LNCaP clone FGC (cell line): ENCODE results near the gene PDGFB.

Experiments
- DNase-seq: peaks from one replicate; pipeline ENCODE4 v3.0.0-alpha.2; 2011; ENCODE audit warnings: low read depth
- H3K4me3 ChIP-seq: 2 replicates; pipeline ENCODE4 v1.5.1; 2011; ENCODE audit warnings: mild to moderate bottlenecking, low read depth, low read length, control low read depth
- TF ChIP-seq, protein P1 (sequence below): IDR thresholded peaks from 2 replicates; pipeline ENCODE4 v1.5.1; 2012; ENCODE audit warnings: mild to moderate bottlenecking; ENCODE audit not compliant: control insufficient read depth, insufficient read depth; ENCODE audit errors: extremely low read depth

PDGFB gene

GRCh38 chr22:39283322-39284141 lies 38.8 kb upstream of the PDGFB start:
- TF ChIP-seq, protein P1, sequence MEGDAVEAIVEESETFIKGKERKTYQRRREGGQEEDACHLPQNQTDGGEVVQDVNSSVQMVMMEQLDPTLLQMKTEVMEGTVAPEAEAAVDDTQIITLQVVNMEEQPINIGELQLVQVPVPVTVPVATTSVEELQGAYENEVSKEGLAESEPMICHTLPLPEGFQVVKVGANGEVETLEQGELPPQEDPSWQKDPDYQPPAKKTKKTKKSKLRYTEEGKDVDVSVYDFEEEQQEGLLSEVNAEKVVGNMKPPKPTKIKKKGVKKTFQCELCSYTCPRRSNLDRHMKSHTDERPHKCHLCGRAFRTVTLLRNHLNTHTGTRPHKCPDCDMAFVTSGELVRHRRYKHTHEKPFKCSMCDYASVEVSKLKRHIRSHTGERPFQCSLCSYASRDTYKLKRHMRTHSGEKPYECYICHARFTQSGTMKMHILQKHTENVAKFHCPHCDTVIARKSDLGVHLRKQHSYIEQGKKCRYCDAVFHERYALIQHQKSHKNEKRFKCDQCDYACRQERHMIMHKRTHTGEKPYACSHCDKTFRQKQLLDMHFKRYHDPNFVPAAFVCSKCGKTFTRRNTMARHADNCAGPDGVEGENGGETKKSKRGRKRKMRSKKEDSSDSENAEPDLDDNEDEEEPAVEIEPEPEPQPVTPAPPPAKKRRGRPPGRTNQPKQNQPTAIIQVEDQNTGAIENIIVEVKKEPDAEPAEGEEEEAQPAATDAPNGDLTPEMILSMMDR = no peak
- DNase-seq = no peak
- H3K4me3 ChIP-seq = no peak overlapping the region

DNA sequence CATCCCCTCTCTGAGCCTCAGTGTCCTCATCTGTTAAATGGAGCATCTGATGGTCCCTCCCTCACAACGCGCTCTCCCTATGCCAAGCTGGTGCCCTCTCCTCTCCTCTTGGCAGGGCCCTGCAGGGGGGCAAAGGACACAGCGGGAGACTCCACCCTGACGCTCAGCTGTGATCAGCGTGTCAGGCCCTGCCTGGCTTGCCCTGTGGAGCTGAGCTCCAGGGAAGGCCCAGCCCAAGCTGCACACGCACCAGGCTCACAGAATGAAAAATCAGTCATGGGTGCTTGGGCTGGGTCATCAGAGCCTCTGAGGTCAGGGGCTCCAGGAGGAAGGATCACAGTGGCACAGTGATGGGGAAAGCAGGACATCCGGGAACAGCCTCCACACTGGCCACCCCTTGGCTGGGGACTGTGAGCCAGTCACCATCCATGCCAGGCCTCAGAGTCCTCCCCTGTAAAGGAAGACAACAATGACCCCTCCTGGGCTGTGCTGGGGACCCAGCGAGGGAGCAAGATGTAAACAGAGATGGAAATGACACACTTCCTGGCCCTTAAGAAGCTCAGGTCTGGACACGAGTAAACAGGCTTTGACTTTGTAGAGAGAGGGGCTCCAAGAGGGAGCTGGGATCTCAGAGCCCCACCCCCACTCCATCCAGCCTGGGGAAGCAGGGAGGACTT lies 38.0 kb upstream of the PDGFB start:
- TF ChIP-seq, protein P1 = no peak
- no peak overlapping the region for H3K4me3 ChIP-seq
- no peak for DNase-seq

DNA sequence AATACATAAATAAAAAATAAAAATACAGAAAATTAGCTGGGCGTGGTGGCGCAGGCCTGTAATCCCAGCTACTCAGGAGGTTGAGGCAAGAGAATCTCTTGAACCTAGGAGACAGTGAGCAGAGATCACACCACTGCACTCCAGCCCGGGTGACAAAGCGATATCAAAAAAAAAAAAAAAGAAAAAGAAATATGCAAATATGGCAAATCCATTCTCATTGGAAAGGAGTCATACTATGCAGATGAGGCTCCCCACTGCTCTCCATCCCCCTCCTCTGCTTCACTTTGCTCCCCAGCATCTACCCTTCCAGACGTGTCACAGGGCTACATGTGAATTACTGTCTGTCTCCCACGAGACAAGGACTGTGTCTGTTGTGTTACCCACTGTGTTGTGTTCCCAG lies 36.3 kb upstream of the PDGFB start:
- no peak overlapping the region for H3K4me3 ChIP-seq
- TF ChIP-seq, protein P1 = no peak
- no peak for DNase-seq

- TF ChIP-seq, protein P1 = no peak
- no peak for DNase-seq
- no peak overlapping the region for H3K4me3 ChIP-seq
Observed at GRCh38 chr22:39280250-39280649, 35.5 kb upstream of the PDGFB start.

- H3K4me3 ChIP-seq = no peak overlapping the region
- TF ChIP-seq, protein P1 = no peak
- DNase-seq = no peak
Observed at GRCh38 chr22:39279170-39279850, 34.5 kb upstream of the PDGFB start.

DNA sequence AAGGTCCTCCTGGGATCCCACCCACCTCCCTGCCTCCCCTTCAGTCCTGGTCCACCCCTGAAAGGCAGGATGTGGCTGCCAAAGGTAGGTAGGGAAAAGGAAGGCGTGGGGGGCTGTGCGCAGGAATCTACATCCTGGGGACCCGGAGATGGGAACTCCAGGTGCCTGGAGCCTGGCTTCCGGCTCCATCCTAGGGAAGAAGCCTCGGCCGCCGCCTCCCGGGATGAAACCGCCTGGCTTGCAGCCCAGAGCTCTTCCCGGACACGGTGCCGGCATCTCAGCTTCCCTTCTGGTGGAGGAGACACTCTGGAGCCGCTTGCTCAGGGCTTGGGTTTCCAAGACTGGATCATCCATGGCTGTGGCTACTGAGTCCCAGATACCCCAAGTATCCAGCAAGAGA lies 33.3 kb upstream of the PDGFB start:
- TF ChIP-seq, protein P1 = no peak
- H3K4me3 ChIP-seq = no peak overlapping the region
- DNase-seq = no peak
